Measurements from ENCODE around the gene DCLRE1A. TPM values are rescaled to one million over a fixed set of nuclear protein-coding genes. Genes with fewer than 3 reads are reported as not detected.

Gene DCLRE1A
- total and polyA plus RNA-seq, 12 donors, result 3.3 to 7.5 (median 5.6) TPM

DNA sequence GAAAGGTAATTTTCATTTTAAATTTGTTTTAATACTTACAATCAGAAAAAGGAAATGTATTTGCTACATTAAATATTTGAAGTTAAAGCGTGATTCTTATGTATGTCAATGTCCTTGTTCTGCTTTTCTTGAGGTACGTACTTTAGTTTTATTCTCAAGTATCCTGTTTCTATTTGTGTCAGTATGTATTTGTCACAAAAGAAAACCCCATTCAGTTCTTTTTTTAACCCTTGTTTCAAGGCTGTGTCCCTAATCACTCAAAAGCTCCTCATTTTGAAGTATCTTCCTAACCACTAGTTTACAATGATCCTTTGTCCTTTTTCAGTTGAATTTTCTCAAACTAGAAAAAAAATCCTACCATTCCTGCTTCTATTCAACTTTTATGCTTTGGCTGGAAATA lies 25.8 kb upstream of the DCLRE1A start:
- intact Hi-C loops (cut with DNase I), result no loop called here
- DNase-seq (no peak), ATAC-seq (no peak)
- Histone ChIP-seq H3K4me3 (no peak overlapping the region), H3K9me3 (peaks cover 0 to 5% (median 0%) of the 10 kb centered on the region in 11 donors), H3K36me3 (peaks cover 0 to 85% (median 11%) of the 10 kb centered on the region in 9 donors), H3K27ac (no peak overlapping the region), H3K4me1 (peaks cover 0 to 33% (median 9%) of the 10 kb centered on the region in 9 donors), H3K27me3 (no peaks in the 10 kb centered on the region)
- WGBS, 2 donors, result 85 to 90% methylated on average over 2 of the region's 2 CpGs
- TF ChIP-seq, protein P1, sequence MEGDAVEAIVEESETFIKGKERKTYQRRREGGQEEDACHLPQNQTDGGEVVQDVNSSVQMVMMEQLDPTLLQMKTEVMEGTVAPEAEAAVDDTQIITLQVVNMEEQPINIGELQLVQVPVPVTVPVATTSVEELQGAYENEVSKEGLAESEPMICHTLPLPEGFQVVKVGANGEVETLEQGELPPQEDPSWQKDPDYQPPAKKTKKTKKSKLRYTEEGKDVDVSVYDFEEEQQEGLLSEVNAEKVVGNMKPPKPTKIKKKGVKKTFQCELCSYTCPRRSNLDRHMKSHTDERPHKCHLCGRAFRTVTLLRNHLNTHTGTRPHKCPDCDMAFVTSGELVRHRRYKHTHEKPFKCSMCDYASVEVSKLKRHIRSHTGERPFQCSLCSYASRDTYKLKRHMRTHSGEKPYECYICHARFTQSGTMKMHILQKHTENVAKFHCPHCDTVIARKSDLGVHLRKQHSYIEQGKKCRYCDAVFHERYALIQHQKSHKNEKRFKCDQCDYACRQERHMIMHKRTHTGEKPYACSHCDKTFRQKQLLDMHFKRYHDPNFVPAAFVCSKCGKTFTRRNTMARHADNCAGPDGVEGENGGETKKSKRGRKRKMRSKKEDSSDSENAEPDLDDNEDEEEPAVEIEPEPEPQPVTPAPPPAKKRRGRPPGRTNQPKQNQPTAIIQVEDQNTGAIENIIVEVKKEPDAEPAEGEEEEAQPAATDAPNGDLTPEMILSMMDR (IDR thresholded peaks at IDR 0.05), result no peak

- Histone ChIP-seq H3K9me3 (peaks cover 0 to 22% (median 10%) of the 10 kb centered on the region in 11 donors), H3K27ac (no peak overlapping the region), H3K4me3 (no peak overlapping the region), H3K4me1 (peaks cover 0 to 33% (median 9%) of the 10 kb centered on the region in 9 donors), H3K27me3 (no peaks in the 10 kb centered on the region), H3K36me3 (peaks cover 0 to 60% (median 11%) of the 10 kb centered on the region in 9 donors)
- WGBS, 2 donors, result 53 to 60% methylated on average over 3 of the region's 3 CpGs
- intact Hi-C loops (cut with DNase I), result no loop called here
- ATAC-seq (peak in 1 of 8 donors; percentile 74), DNase-seq (no peak)
- TF ChIP-seq, protein P1 (IDR thresholded peaks at IDR 0.05), result peak in 1 of 9 donors; percentile 18
These were observed 22.6 kb upstream of the DCLRE1A start for GRCh38 chr10:113876461-113876860.

DNA sequence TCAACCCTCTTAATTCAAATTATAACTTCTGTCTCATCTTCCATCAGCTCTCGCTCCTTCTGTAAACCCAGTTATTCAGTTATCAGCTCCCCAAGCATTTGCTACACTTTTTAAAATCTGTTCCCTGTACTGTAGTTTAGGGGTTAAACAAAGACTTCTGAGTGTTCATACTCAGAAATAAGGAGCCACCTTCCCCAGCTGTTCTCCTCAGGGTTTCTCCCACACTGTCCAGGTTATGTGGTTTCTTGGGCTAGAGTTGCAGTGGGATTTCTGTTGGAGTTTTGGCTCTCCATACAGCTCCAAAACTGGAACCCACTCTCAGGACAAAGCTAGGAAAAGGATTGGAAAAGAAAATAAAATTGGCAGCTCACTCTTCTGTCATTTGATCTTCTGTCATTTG lies 21.3 kb upstream of the DCLRE1A start:
- H3K36me3 ChIP-seq, result peaks cover 0 to 60% (median 14%) of the 10 kb centered on the region in 9 donors

DNA sequence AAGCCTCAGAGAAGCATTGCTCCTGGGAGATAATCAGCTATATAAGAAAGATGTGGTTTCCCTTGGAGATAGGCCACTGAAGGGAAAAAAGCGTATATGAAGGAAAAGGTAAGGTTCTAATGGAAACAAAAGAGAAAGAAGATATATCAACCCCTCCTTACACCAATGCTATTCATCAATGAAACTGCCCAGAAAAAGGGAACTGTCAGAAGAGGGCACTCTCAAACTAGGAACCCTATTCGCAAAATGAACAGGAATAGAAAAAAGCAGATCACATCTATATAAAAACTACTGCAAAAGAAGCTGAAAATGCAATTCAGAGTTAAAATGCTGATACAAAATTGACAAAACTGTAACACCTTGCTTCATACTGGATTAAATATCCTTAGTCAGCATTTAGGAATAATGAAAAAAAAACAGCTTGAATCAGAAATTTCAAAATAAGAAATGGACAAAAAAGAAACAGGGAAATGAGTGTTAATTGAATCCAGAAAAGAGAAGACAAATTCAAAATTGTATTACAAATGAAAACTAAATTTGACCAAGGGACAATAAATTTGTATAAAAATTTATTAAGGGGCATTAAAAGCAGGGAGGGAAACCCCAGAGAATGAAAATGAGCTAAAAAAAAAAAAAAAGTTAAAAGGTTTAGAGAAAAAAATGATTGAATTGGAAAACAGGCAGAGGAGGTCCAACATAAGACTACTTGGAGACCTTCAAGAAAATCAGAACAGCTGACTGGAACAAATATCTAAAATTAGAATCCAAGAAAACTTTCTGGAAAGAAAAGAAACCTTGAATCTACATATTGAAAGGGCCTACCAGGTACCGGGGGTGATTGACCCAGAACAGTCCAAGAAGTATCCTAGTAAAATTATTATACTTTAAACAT lies 18.5 kb upstream of the DCLRE1A start:
- no peak overlapping the region for H3K27ac ChIP-seq
- ATAC-seq (no peak), DNase-seq (no peak)
- intact Hi-C loops (cut with DNase I), result no loop called here
- peaks cover 0 to 34% (median 11%) of the 10 kb centered on the region in 9 donors for H3K4me1 ChIP-seq
- H3K9me3 ChIP-seq, result peaks cover 0 to 23% (median 10%) of the 10 kb centered on the region in 11 donors
- H3K36me3 ChIP-seq, result peaks cover 0 to 50% (median 11%) of the 10 kb centered on the region in 9 donors
- TF ChIP-seq, protein P1 (IDR thresholded peaks at IDR 0.05), result no peak
- no peaks in the 10 kb centered on the region for H3K27me3 ChIP-seq
- WGBS, 2 donors, result 95 to 97% methylated on average over 3 of the region's 3 CpGs
- H3K4me3 ChIP-seq, result no peak overlapping the region

More for the DNA sequence above, 21.3 kb upstream of the DCLRE1A start:
- H3K4me3 ChIP-seq, result no peak overlapping the region
- peaks cover 0 to 23% (median 10%) of the 10 kb centered on the region in 11 donors for H3K9me3 ChIP-seq
- intact Hi-C loops (cut with DNase I), result no loop called here
- peaks cover 0 to 33% (median 9%) of the 10 kb centered on the region in 9 donors for H3K4me1 ChIP-seq
- TF ChIP-seq, protein P1 (IDR thresholded peaks at IDR 0.05), result no peak
- H3K27ac ChIP-seq, result no peak overlapping the region
- DNase-seq (no peak), ATAC-seq (no peak)
- H3K27me3 ChIP-seq, result no peaks in the 10 kb centered on the region
- WGBS, 2 donors, result 93 to 100% methylated on average over 1 of the region's 1 CpG
